H1 (cell line): ENCODE measurements around the gene ENTR1.

Source experiments
- BACH1 ChIP-seq: IDR thresholded peaks from 2 replicates; pipeline ENCODE4 v1.6.1; 2012; ENCODE audit warnings: low read length, improper control_type of control experiment
- BRCA1 ChIP-seq: IDR thresholded peaks from 2 replicates; pipeline ENCODE4 v1.6.1; 2012; ENCODE audit warnings: low read depth, low read length, improper control_type of control experiment
- CBX5 ChIP-seq: fragments of 300-800, 300-1000 bp; sonication (generic); IDR thresholded peaks from 2 replicates; pipeline ENCODE4 v1.7.1; 2016; ENCODE audit warnings: antibody characterized with exemption, low read length, low read depth
- EP300 ChIP-seq, 2 experiments: IDR thresholded peaks; 1 replicate in 1 of 2; 2 replicates in 1 of 2; pipeline ENCODE4 v1.6.1; 2011 to 2012; ENCODE audit warnings: low read depth in 2 of 2, low read length in 2 of 2, mild to moderate bottlenecking in 2 of 2, borderline replicate concordance in 1 of 2, inconsistent platforms in 1 of 2, moderate library complexity in 1 of 2
- EZH2 ChIP-seq: fragments of 200-600 bp; sonication (generic); IDR thresholded peaks from 2 replicates; pipeline ENCODE4 v1.7.1; 2012; ENCODE audit warnings: low read depth, mild to moderate bottlenecking, moderate library complexity, low read length, inconsistent platforms; ENCODE audit not compliant: severe bottlenecking
- FOSL1 ChIP-seq: IDR thresholded peaks from 2 replicates; pipeline ENCODE4 v1.6.1; 2011; ENCODE audit warnings: mild to moderate bottlenecking, low read depth, low read length, moderate library complexity; ENCODE audit not compliant: insufficient read depth
- GABPA ChIP-seq: IDR thresholded peaks from 2 replicates; pipeline ENCODE4 v1.6.1; 2011; ENCODE audit warnings: mild to moderate bottlenecking, low read length, moderate library complexity, borderline replicate concordance; ENCODE audit not compliant: insufficient read depth
- HDAC6 ChIP-seq: IDR thresholded peaks from one replicate; pipeline ENCODE4 v1.7.1; 2012; ENCODE audit warnings: low read depth, mild to moderate bottlenecking, inconsistent platforms, low read length, moderate library complexity
- RFX5 ChIP-seq: IDR thresholded peaks from 2 replicates; pipeline ENCODE4 v1.6.1; 2011; ENCODE audit warnings: low read depth, low read length, improper control_type of control experiment, borderline replicate concordance
- TF ChIP-seq, protein P1 (sequence below): IDR thresholded peaks from 2 replicates; pipeline ENCODE4 v1.6.1; 2011; ENCODE audit warnings: low read depth, mild to moderate bottlenecking, low read length; ENCODE audit not compliant: insufficient read depth
- TF ChIP-seq, protein P2 (sequence below), 3 experiments: IDR thresholded peaks; 1 replicate in 2 of 3; 2 replicates in 1 of 3; pipeline versions ENCODE4 v1.5.1 to v1.6.1; 2011; ENCODE audit warnings: low read length in 3 of 3, mild to moderate bottlenecking in 3 of 3, inconsistent platforms in 2 of 3, low read depth in 1 of 3, moderate library complexity in 1 of 3; ENCODE audit not compliant: insufficient read depth in 1 of 3; ENCODE audit errors: control extremely low read depth in 1 of 3
- TF ChIP-seq, protein P3 (sequence below): IDR thresholded peaks from 2 replicates; pipeline ENCODE4 v1.6.1; 2012; ENCODE audit warnings: inconsistent platforms

DNA sequence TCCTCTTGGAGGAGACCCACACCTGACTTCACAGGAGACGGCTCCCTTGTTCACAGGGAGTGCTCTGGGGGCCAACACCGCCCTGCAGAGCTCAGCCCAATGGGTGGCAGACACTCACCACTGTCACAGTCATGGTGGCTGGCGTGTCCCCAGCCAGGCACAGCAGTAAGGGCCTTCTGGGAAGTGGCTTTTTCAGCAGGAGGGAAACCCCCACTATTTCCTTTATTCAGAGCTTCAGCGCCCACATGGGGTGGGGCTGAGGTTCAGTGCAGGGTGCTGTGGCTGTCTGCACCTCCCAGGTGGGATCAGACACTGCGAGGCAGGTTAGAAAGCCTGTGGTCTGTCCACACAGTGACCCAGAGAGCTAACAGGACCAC is 6.9 kb downstream of the ENTR1 start:
- TF ChIP-seq CBX5 (no peak), HDAC6 (no peak), EZH2 (no peak), RFX5 (no peak), BACH1 (no peak), FOSL1 (no peak), BRCA1 (no peak), GABPA (no peak), EP300 (IDR thresholded peaks at IDR 0.05; ENCODE audit: borderline replicate concordance in 1 of 2, low read depth in 2 of 2, low read length in 2 of 2) (no peak)
- TF ChIP-seq, protein P1, sequence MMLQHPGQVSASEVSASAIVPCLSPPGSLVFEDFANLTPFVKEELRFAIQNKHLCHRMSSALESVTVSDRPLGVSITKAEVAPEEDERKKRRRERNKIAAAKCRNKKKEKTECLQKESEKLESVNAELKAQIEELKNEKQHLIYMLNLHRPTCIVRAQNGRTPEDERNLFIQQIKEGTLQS = no peak
- TF ChIP-seq, protein P2, sequence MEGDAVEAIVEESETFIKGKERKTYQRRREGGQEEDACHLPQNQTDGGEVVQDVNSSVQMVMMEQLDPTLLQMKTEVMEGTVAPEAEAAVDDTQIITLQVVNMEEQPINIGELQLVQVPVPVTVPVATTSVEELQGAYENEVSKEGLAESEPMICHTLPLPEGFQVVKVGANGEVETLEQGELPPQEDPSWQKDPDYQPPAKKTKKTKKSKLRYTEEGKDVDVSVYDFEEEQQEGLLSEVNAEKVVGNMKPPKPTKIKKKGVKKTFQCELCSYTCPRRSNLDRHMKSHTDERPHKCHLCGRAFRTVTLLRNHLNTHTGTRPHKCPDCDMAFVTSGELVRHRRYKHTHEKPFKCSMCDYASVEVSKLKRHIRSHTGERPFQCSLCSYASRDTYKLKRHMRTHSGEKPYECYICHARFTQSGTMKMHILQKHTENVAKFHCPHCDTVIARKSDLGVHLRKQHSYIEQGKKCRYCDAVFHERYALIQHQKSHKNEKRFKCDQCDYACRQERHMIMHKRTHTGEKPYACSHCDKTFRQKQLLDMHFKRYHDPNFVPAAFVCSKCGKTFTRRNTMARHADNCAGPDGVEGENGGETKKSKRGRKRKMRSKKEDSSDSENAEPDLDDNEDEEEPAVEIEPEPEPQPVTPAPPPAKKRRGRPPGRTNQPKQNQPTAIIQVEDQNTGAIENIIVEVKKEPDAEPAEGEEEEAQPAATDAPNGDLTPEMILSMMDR (IDR thresholded peaks at IDR 0.05; ENCODE audit: control extremely low read depth in 1 of 3, insufficient read depth in 1 of 3, low read depth in 1 of 3, low read length in 3 of 3) = no peak
- TF ChIP-seq, protein P3, sequence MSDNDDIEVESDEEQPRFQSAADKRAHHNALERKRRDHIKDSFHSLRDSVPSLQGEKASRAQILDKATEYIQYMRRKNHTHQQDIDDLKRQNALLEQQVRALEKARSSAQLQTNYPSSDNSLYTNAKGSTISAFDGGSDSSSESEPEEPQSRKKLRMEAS = no peak
